HEK293 (cell line): ENCODE measurements around the gene ANKRD16.

Experiments
- FEZF1 ChIP-seq: fragments of 450-650 bp; formaldehyde crosslinking; IDR thresholded peaks from 2 replicates; pipeline ENCODE4 v1.5.1; 2016; ENCODE audit warnings: missing biosample characterization, missing genetic modification characterization
- GFI1B ChIP-seq: fragments of 450-650 bp; formaldehyde crosslinking; IDR thresholded peaks from 2 replicates; pipeline ENCODE4 v1.5.1; 2016; ENCODE audit warnings: missing biosample characterization, missing genetic modification characterization
- HOXC10 ChIP-seq: sonication (generic); formaldehyde crosslinking; IDR thresholded peaks from 2 replicates; pipeline ENCODE4 v1.8.1; 2023; ENCODE audit warnings: mild to moderate bottlenecking, missing genetic modification reagents
- PRDM1 ChIP-seq: fragments of 450-650 bp; formaldehyde crosslinking; IDR thresholded peaks from 2 replicates; pipeline ENCODE4; 2016; ENCODE audit warnings: missing biosample characterization, missing genetic modification characterization
- RBAK ChIP-seq: fragments of 450-650 bp; formaldehyde crosslinking; IDR thresholded peaks from 2 replicates; pipeline ENCODE4 v1.5.1; 2016; ENCODE audit warnings: missing biosample characterization, missing genetic modification characterization
- TCF7L2 ChIP-seq: IDR thresholded peaks from 2 replicates; pipeline ENCODE4 v1.6.1; 2011; ENCODE audit warnings: low read depth, mild to moderate bottlenecking, inconsistent platforms, low read length, moderate library complexity, borderline replicate concordance
- TRIM28 ChIP-seq: IDR thresholded peaks from 2 replicates; pipeline ENCODE4 v1.6.1; 2011; ENCODE audit warnings: low read length, control low read depth, borderline replicate concordance
- WT1 ChIP-seq: fragments of 450-650 bp; formaldehyde crosslinking; IDR thresholded peaks from 2 replicates; pipeline ENCODE4 v1.5.1; 2016; ENCODE audit warnings: missing biosample characterization, missing genetic modification characterization
- ZBTB17 ChIP-seq: fragments of 450-650 bp; formaldehyde crosslinking; IDR thresholded peaks from 2 replicates; pipeline ENCODE4 v1.5.1; 2016; ENCODE audit warnings: missing biosample characterization, missing genetic modification characterization
- ZBTB7A ChIP-seq: fragments of 450-650 bp; formaldehyde crosslinking; IDR thresholded peaks from 2 replicates; pipeline ENCODE4 v1.5.1; 2016; ENCODE audit warnings: low read depth, missing biosample characterization, missing genetic modification characterization
- ZFP37 ChIP-seq: fragments of 450-650 bp; formaldehyde crosslinking; IDR thresholded peaks from 2 replicates; pipeline ENCODE4 v1.5.1; 2016; ENCODE audit warnings: missing biosample characterization, missing genetic modification characterization
- ZNF132 ChIP-seq: fragments of 450-650 bp; formaldehyde crosslinking; IDR thresholded peaks from 2 replicates; pipeline ENCODE4 v1.5.1; 2017; ENCODE audit warnings: missing biosample characterization, missing genetic modification characterization, borderline replicate concordance
- ZNF146 ChIP-seq: fragments of 450-650 bp; formaldehyde crosslinking; IDR thresholded peaks from 2 replicates; pipeline ENCODE4 v1.5.1; 2016; ENCODE audit warnings: missing biosample characterization, missing genetic modification characterization
- ZNF157 ChIP-seq: fragments of 450-650 bp; formaldehyde crosslinking; IDR thresholded peaks from 2 replicates; pipeline ENCODE4 v1.5.1; 2016; ENCODE audit warnings: missing biosample characterization, missing genetic modification characterization
- ZNF169 ChIP-seq: fragments of 450-650 bp; formaldehyde crosslinking; IDR thresholded peaks from 2 replicates; pipeline ENCODE4 v1.5.1; 2016; ENCODE audit warnings: missing biosample characterization, missing genetic modification characterization
- ZNF223 ChIP-seq: fragments of 450-650 bp; formaldehyde crosslinking; IDR thresholded peaks from 2 replicates; pipeline ENCODE4 v1.5.1; 2016; ENCODE audit warnings: missing biosample characterization, missing genetic modification characterization
- ZNF24 ChIP-seq: fragments of 450-650 bp; formaldehyde crosslinking; IDR thresholded peaks from 2 replicates; pipeline ENCODE4 v1.5.1; 2016; ENCODE audit warnings: missing biosample characterization, missing genetic modification characterization
- ZNF350 ChIP-seq: fragments of 450-650 bp; formaldehyde crosslinking; IDR thresholded peaks from 2 replicates; pipeline ENCODE4 v1.5.0; 2017; ENCODE audit warnings: missing biosample characterization, mild to moderate bottlenecking, missing genetic modification characterization
- ZNF354C ChIP-seq: fragments of 450-650 bp; formaldehyde crosslinking; IDR thresholded peaks from 2 replicates; pipeline ENCODE4 v1.5.1; 2016; ENCODE audit warnings: missing biosample characterization, missing genetic modification characterization, low read depth, borderline replicate concordance
- ZNF529 ChIP-seq: fragments of 450-650 bp; formaldehyde crosslinking; IDR thresholded peaks from 2 replicates; pipeline ENCODE4 v1.5.1; 2017; ENCODE audit warnings: missing genetic modification characterization, missing biosample characterization; ENCODE audit not compliant: insufficient replicate concordance
- ZNF585B ChIP-seq: fragments of 450-650 bp; formaldehyde crosslinking; IDR thresholded peaks from 2 replicates; pipeline ENCODE4 v1.5.1; 2016; ENCODE audit warnings: missing biosample characterization, missing genetic modification characterization
- ZNF707 ChIP-seq: fragments of 450-650 bp; formaldehyde crosslinking; IDR thresholded peaks from 2 replicates; pipeline ENCODE4 v1.5.1; 2016; ENCODE audit warnings: missing biosample characterization, missing genetic modification characterization
- ZNF76 ChIP-seq: fragments of 450-650 bp; formaldehyde crosslinking; IDR thresholded peaks from 2 replicates; pipeline ENCODE4; 2016; ENCODE audit warnings: low read depth, missing biosample characterization, missing genetic modification characterization, borderline replicate concordance
- ZNF777 ChIP-seq: fragments of 450-650 bp; formaldehyde crosslinking; IDR thresholded peaks from 2 replicates; pipeline ENCODE4 v1.5.1; 2017; ENCODE audit warnings: missing biosample characterization, missing genetic modification characterization, borderline replicate concordance
- ZNF837 ChIP-seq: fragments of 450-650 bp; formaldehyde crosslinking; IDR thresholded peaks from 2 replicates; pipeline ENCODE4 v1.5.1; 2016; ENCODE audit warnings: missing biosample characterization, missing genetic modification characterization
- ZSCAN30 ChIP-seq: fragments of 450-650 bp; IDR thresholded peaks from 2 replicates; pipeline ENCODE4 v1.5.1; 2018; ENCODE audit warnings: missing biosample characterization, mild to moderate bottlenecking, missing genetic modification characterization, moderate library complexity
- TF ChIP-seq, protein P1 (sequence below): fragments of 450-650 bp; formaldehyde crosslinking; IDR thresholded peaks from 2 replicates; pipeline ENCODE4 v1.5.1; 2017; ENCODE audit warnings: missing biosample characterization, missing genetic modification characterization
- TF ChIP-seq, protein P2 (sequence below): fragments of 450-650 bp; formaldehyde crosslinking; IDR thresholded peaks from 2 replicates; pipeline ENCODE4 v1.5.1; 2016; ENCODE audit warnings: missing biosample characterization, missing genetic modification characterization
- TF ChIP-seq, protein P3 (sequence below): fragments of 450-650 bp; formaldehyde crosslinking; IDR thresholded peaks from 2 replicates; pipeline ENCODE4 v1.5.1; 2016; ENCODE audit warnings: missing biosample characterization, missing genetic modification characterization
- TF ChIP-seq, protein P4 (sequence below): fragments of 450-650 bp; formaldehyde crosslinking; IDR thresholded peaks from 2 replicates; pipeline ENCODE4 v1.5.0; 2017; ENCODE audit warnings: missing biosample characterization, missing genetic modification characterization, borderline replicate concordance

Gene ANKRD16

DNA sequence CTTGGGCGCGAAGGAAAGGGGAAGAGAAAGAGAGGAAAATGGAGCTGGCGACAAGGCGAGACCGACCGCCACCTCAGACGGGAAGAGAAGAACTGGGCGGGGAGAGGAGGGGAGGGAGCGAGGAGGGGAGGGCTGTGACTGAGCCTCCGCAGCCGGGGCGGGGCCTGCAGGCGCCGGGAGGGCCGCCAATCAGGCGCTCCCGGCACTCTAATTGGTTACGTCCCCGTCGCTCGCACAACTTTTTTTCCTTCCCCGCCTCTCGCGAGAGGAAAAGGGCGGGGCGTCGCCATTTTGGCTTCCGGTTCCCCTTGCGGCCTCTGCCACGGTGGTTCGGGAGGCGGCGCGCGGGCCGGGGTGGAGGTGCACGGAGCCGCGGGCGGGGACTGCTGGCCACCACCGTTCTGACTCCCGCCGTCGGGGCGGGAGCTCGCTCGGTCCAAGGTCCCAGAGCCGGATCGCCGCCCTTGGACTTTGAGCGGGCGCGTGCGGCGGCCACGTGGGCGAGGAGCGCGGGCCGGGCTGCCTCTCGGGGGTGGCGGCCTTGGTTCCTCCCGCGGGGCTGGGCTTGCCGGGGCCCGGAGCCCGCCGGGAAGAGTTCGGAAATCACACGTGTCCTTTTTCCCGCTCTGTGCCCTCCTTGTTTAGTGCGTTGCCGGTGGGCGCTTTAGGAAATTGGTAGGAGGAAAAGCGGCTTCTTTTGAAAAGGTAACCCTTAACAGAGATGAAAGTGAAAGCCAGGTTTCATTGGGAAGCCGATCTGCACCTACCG lies 76.2 kb downstream of the ANKRD16 start, which contains the start of gene GDI2 (continued):
- TF ChIP-seq, protein P1, sequence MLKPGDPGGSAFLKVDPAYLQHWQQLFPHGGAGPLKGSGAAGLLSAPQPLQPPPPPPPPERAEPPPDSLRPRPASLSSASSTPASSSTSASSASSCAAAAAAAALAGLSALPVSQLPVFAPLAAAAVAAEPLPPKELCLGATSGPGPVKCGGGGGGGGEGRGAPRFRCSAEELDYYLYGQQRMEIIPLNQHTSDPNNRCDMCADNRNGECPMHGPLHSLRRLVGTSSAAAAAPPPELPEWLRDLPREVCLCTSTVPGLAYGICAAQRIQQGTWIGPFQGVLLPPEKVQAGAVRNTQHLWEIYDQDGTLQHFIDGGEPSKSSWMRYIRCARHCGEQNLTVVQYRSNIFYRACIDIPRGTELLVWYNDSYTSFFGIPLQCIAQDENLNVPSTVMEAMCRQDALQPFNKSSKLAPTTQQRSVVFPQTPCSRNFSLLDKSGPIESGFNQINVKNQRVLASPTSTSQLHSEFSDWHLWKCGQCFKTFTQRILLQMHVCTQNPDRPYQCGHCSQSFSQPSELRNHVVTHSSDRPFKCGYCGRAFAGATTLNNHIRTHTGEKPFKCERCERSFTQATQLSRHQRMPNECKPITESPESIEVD (tag by site-specific recombination), result 0 out of 2 replicates have a peak, but pooled peaks have one; percentile 5
- TF ChIP-seq ZBTB7A, result no peak
- TF ChIP-seq ZNF24 (tag by site-specific recombination), result no peak
- TF ChIP-seq ZNF585B (tag by site-specific recombination), result no peak
- no peak for TF ChIP-seq ZNF157
- TF ChIP-seq, protein P2, sequence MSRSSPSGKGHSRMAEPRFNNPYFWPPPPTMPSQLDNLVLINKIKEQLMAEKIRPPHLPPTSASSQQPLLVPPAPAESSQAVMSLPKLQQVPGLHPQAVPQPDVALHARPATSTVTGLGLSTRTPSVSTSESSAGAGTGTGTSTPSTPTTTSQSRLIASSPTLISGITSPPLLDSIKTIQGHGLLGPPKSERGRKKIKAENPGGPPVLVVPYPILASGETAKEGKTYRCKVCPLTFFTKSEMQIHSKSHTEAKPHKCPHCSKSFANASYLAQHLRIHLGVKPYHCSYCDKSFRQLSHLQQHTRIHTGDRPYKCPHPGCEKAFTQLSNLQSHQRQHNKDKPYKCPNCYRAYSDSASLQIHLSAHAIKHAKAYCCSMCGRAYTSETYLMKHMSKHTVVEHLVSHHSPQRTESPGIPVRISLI (tag by site-specific recombination), result peak; percentile 99
- TF ChIP-seq ZNF354C (tag by site-specific recombination), result no peak
- TF ChIP-seq ZBTB17 (tag by site-specific recombination), result no peak; the same call in 1 of the 2 replicates
- no peak for TF ChIP-seq ZNF146 (tag by site-specific recombination)
- TF ChIP-seq ZNF837 (tag by site-specific recombination), result no peak
- peak; percentile 84 for TF ChIP-seq ZNF76
- peak; percentile 42; the same call in 1 of the 2 replicates for TF ChIP-seq PRDM1 (tag by site-specific recombination)
- TF ChIP-seq ZNF777, result no peak
- no peak for TF ChIP-seq ZNF132 (tag by site-specific recombination)
- no peak for TF ChIP-seq ZNF707
- TF ChIP-seq ZNF223 (tag by site-specific recombination), result no peak
- TF ChIP-seq ZNF169 (tag by site-specific recombination), result no peak
- TF ChIP-seq ZNF529, result no peak
- no peak for TF ChIP-seq TRIM28
- no peak for TF ChIP-seq ZFP37 (tag by site-specific recombination)
- no peak for TF ChIP-seq RBAK (tag by site-specific recombination)
- no peak for TF ChIP-seq TCF7L2
- TF ChIP-seq ZSCAN30 (tag by site-specific recombination), result peak; percentile 92
- TF ChIP-seq ZNF350 (tag by site-specific recombination), result no peak
- TF ChIP-seq FEZF1 (tag by site-specific recombination), result no peak
- TF ChIP-seq, protein P3, sequence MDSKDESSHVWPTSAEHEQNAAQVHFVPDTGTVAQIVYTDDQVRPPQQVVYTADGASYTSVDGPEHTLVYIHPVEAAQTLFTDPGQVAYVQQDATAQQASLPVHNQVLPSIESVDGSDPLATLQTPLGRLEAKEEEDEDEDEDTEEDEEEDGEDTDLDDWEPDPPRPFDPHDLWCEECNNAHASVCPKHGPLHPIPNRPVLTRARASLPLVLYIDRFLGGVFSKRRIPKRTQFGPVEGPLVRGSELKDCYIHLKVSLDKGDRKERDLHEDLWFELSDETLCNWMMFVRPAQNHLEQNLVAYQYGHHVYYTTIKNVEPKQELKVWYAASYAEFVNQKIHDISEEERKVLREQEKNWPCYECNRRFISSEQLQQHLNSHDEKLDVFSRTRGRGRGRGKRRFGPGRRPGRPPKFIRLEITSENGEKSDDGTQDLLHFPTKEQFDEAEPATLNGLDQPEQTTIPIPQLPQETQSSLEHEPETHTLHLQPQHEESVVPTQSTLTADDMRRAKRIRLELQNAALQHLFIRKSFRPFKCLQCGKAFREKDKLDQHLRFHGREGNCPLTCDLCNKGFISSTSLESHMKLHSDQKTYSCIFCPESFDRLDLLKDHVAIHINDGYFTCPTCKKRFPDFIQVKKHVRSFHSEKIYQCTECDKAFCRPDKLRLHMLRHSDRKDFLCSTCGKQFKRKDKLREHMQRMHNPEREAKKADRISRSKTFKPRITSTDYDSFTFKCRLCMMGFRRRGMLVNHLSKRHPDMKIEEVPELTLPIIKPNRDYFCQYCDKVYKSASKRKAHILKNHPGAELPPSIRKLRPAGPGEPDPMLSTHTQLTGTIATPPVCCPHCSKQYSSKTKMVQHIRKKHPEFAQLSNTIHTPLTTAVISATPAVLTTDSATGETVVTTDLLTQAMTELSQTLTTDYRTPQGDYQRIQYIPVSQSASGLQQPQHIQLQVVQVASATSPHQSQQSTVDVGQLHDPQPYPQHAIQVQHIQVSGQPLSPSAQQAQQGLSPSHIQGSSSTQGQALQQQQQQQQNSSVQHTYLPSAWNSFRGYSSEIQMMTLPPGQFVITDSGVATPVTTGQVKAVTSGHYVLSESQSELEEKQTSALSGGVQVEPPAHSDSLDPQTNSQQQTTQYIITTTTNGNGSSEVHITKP (tag by site-specific recombination), result peak; percentile 86
- no peak for TF ChIP-seq HOXC10 (CRISPR knock-in tag)
- peak; percentile 35; the same call in 1 of the 2 replicates for TF ChIP-seq WT1 (tag by site-specific recombination)
- TF ChIP-seq GFI1B (tag by site-specific recombination), result no peak
- TF ChIP-seq, protein P4, sequence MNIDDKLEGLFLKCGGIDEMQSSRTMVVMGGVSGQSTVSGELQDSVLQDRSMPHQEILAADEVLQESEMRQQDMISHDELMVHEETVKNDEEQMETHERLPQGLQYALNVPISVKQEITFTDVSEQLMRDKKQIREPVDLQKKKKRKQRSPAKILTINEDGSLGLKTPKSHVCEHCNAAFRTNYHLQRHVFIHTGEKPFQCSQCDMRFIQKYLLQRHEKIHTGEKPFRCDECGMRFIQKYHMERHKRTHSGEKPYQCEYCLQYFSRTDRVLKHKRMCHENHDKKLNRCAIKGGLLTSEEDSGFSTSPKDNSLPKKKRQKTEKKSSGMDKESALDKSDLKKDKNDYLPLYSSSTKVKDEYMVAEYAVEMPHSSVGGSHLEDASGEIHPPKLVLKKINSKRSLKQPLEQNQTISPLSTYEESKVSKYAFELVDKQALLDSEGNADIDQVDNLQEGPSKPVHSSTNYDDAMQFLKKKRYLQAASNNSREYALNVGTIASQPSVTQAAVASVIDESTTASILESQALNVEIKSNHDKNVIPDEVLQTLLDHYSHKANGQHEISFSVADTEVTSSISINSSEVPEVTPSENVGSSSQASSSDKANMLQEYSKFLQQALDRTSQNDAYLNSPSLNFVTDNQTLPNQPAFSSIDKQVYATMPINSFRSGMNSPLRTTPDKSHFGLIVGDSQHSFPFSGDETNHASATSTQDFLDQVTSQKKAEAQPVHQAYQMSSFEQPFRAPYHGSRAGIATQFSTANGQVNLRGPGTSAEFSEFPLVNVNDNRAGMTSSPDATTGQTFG (tag by site-specific recombination), result no peak
